DMS 273 treated with DMSO at 0.1 percent for 48 hours (cell line): ENCODE measurements around the gene SOX1.
A peak's percentile ranks its signal among the peaks of the same experiment; 100 is the strongest.

ENCODE experiments used
- DNase-seq: peaks from one replicate; lab custom pipeline; 2025; lab: John Stamatoyannopoulos, UW

SOX1 gene

DNA sequence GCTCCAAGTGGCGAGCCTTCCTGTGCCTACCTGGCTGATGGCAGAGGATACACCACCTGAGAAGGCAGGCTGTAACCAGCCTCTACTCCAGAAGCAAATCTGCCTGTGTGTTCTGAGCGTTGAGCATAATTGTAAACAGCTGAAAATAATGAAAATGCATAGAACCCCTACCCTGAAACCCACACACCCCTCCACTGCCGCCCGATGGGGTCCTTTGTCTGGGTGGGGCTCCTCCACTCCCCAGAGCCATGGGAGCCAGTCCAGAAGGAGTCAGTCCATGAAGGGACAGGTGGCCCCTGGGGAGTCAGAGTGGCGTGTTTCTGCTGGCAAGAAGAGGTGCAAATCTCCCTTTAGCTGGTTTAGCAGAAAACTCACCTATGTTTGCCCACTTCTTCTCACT, 8.0 kb upstream of the SOX1 start:
- DNase-seq: no peak

DNA sequence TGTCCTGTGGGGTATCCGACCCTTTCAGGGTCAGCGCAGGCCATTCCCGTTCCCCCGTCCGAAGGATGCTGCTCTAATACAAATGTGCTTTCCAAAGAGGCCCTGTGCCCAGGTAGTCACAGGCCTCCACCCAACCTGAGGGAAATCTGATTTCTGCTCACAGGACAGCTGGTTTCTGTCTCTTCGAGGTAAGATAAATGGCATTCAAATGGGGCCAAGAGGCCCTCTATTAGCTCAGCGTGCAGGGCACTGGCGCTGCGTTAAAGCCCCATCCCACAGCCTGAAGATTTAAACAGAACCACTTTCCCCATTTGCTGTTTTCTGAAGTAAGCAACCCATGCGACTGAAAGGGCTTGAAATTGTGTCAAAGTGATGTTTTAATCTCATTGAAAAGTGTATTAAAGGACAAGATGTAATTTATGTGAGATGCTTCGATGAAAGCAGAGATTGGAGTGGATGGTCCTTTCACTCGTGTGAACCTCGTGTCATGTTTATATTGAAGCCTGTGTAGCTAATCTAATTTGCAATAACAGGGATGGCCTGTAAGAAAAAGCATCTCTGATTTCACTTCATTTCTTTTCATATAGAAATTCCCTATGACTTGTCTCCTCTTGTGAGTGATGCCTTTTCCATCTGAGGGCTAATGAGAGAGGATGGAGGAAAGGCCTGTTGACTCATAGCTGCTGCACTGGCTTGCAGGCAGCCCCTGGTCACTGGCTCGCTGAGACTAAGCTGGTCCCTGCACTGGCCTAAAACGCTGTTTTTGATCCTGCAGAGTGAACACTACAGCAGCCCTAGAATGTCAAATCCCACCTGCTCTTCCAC, 7.3 kb upstream of the SOX1 start:
- no peak for DNase-seq

DNA sequence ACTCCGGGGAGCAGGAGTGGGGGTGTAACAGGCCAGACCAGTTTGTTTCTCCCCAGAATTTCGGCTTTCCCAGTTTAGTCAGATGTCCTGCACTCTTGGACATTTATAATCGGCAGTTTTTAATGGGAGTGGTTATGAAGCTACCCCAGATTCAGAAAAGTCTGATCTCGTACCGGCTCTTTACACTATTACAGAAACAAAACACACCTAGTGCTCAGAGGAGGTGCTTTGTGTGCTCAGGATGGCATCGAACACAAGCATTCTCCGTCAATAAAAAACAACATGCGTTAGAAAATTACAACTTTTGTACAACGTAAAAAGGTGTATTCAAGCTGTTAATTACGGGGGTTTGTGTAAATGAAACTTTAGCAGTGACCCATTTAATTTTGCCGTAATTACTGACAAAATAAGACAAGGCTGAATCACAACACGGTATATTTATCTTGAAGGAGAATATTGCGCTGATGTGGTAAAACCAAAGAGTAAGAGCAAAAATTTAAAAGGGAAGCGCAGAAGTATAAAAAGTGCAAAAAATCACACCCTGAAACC, 6.6 kb upstream of the SOX1 start:
- DNase-seq: no peak

DNA sequence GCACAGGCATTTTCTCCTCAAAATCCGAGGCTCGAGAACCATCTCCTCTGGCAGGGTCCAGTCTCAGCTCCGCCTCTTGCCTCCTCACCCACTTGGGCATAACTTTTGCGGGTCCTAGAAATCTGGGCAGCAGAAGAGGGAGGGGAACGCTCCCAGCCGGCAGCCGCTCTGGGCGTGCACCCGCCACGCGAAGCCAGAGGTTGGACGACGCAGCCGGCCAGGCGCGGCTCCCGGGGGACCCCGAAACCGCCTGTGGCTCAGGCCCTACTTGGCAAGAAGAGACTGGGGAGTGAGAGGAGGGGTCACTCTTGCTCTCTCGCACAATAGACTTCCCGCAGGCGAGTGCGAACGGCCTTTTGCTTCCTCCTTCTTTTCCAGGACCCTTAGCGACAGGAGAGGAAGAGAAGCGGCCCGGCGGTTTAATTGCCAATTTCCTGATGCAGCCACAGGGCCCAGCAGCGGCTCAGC, 6.0 kb upstream of the SOX1 start:
- DNase-seq: no peak

DNA sequence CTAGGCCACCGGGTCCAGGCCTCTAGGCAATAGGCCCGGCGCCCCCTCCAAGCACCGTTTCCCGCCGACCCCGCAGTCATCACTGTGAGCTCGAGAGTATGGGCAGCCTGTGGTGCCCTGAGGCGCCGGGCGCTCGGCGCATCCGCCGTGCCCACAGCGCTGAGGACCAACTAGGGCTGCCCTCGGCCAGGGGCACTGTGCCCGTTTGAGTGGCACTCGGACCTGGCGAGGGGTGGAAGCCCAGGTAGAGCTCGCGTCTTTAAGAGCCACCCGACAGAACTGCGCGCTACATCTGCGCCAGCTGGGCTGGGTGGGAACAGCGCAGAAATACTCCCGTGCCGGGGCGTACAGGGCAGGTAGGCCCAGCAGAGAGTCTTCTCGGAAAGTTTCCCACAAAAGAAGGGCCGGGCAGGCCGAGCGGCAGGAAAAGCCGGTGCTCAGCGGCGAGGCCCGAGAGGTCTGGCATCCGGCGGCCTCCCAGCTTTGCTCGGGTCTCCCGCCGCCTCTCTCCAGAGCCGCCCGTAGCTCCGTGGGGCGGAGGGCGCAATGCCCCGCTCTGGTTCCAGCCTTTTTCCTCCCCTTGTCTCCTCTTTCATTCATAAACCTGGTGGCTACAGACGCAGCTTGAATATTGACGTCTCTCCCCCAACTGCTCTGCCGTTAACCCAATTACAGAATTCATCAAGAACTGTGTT, 5.4 kb upstream of the SOX1 start:
- no peak for DNase-seq

DNA sequence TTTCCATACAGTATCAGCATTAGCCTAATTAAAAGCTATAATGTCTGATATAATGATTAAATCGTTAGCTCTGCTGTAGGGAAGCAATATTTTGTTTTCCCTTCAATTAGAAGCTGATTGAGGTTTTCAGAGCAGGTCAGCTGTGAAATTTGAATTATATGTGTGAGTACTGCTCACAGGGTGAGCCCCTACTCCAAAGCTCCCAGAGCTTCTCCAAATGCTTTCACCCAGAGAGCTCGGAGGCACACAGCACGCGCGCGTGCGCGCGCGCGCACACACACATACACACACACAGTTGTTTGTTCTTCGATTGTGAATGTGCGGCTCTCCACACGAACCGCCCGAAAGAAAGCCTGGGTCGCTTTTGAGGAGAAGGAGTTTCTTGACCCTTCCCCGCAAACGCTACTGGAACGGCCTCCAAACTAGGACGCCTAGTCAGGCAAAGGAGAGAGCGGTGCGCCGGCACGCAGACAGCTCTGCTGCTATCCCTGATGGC, 4.8 kb upstream of the SOX1 start:
- DNase-seq: no peak

DNA sequence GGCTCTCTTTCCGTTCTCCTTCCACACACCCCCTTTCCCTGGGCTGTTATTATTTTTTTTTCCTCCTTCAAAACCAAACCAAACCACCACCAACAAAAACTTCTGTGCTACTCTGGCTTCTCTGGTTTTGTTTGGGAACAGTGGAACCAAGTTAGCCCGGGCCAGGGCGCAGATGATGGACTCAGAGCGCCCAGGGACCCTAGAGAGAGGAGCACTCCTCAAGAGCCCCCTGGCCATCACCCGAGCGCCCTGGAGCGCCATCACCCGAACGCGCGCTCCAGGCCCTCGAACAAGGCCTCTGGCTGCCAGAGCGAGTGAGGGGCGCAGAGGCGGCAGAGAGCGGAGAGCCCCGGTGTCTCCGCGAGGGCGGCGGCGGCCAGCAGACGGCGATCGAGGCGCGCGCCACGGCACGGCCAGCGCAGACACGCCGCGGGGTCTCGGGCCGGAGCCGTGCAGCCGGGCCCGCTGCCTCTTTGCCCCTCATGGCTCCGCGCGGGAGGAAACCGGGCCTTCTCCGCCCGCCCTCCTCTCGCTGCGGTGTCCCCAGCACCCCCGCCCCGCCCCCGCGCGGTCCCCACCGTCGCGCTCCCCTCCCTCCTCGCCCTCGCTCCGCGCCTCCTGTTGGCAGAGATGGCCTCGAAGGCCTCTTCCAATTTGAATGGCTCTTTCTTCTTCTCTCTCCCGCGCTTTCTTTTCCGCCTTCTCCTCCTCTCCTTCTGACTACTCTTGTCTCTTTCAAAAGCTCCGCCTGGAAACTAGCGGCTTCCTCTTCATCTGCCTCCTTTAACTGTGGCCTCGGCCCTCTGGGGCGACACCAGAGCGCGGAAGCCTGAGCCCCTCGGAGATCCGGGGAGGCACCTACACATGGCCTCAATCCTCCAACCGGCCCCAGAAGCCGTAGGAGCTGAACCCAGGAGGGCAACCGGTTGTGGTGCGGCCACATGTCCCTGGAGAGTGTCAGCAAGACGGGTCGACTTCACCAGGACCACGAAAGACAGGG, 4.1 kb upstream of the SOX1 start:
- DNase-seq: no peak

DNA sequence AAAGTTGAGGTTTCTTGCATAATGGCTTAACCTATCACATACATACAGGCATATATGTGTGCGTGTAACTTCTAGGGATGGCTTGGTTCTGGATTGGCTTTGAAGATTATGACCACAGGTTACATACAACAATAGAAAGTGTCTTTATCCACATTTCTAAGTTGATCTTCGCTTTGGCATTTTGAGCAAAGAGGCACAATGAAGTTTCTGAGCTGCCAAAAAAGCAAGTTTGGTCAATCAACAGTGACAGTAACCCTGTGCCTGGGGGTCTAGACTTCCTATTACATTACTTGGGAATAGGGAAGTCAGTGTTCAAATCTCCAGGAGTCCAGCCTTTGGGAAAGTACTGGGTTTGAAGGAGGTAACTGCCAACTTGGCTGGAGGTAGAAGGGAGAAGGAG, 3.1 kb upstream of the SOX1 start:
- no peak for DNase-seq

DNA sequence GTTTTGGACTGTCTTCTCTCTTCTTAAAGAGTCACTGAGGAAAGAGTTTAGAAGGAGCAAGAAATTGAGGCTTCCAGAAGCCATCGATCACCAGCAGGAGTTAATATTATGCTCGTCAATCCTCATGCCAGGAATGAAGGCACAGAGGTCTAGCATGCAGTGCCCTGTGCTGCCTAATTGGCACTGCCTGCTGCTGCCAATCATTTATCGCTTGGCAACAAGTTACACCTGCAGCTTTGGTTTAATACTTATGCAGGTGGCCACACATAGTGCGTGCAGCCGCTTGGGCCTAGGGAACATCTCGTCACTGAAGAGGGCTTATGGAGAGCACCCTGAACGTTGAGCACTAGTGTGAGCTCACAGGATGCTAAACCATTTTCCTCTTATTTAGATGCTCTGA, 2.7 kb upstream of the SOX1 start:
- no peak for DNase-seq

DNA sequence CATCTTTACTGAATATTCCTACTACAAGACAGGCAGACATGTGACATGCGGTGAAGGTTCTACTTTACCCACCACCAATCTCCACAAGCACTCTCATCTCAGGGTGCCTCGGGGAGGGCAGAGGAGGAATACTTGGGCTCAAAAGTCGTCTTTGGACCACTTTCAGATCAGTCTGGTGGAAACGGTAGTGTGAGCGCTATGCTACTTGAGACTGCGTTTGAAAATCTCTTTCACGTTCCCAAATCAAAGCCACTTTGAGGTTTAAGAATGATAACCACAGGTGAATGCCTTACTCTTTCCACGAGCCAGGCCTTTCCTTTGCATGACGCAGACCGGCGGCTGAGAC, 1.5 kb upstream of the SOX1 start:
- no peak for DNase-seq

DNA sequence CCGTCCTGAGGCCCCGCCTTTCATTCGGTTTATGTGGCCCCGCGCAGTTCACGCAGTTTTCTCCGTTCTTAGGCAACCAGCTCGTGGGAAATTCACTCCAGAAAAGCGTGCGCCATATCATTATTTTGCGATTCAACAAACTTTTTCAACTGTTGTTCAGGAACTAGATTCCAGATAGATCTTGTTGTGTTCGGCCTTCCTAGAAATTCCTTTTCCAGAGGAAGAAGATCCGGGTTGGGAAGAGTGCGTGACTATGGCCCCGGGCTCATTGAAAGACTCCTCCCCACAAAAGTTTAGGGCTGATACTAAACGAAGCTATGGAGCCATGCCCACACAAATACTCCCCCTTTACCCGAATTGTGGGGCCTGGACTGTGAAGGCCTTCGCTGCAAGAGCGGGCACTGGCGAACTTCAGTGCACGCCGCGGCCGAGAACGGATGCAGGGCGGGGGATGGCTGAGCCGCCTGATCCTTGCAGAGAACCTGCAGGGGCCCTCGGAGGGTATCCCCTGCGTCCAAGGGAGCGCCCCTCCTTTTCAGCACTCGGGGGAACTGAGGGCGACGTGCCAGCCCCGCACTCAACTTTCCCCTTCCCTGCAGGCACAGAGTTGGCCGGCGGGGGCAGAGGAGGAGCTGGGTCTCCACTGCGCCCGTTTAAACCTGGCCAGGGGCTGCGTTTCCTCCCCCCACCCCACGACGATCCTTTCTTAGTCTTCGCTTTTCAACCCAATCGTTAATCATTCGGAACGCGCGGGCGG, 904 bp upstream of the SOX1 start:
- no peak for DNase-seq

DNA sequence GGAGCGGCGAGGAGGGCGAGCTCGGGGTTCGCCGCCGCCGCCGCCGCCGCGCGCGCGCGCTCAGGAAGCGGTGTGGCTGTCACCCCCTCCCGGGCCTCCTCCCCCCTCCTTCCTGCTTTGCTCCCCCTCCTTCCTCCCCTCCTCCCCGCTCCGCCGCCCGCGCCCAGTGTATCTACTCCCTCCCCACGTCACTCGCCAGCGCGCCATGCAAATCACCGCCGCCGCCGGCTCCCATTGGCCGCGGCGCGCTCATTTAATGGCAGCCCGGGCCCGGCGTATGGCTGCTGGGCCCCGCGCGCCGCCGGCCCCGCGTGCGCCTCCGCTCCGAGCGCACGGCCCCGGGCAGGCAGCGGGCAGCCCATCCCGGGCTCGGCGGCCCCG, 335 bp upstream of the SOX1 start:
- peak; percentile 1 for DNase-seq

DNA sequence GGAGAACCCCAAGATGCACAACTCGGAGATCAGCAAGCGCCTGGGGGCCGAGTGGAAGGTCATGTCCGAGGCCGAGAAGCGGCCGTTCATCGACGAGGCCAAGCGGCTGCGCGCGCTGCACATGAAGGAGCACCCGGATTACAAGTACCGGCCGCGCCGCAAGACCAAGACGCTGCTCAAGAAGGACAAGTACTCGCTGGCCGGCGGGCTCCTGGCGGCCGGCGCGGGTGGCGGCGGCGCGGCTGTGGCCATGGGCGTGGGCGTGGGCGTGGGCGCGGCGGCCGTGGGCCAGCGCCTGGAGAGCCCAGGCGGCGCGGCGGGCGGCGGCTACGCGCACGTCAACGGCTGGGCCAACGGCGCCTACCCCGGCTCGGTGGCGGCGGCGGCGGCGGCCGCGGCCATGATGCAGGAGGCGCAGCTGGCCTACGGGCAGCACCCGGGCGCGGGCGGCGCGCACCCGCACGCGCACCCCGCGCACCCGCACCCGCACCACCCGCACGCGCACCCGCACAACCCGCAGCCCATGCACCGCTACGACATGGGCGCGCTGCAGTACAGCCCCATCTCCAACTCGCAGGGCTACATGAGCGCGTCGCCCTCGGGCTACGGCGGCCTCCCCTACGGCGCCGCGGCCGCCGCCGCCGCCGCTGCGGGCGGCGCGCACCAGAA, 1.1 kb downstream of the SOX1 start:
- DNase-seq: no peak

DNA sequence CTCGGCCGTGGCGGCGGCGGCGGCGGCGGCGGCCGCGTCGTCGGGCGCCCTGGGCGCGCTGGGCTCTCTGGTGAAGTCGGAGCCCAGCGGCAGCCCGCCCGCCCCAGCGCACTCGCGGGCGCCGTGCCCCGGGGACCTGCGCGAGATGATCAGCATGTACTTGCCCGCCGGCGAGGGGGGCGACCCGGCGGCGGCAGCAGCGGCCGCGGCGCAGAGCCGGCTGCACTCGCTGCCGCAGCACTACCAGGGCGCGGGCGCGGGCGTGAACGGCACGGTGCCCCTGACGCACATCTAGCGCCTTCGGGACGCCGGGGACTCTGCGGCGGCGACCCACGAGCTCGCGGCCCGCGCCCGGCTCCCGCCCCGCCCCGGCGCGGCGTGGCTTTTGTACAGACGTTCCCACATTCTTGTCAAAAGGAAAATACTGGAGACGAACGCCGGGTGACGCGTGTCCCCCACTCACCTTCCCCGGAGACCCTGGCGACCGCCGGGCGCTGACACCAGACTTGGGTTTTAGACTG, 1.7 kb downstream of the SOX1 start:
- no peak for DNase-seq

DNA sequence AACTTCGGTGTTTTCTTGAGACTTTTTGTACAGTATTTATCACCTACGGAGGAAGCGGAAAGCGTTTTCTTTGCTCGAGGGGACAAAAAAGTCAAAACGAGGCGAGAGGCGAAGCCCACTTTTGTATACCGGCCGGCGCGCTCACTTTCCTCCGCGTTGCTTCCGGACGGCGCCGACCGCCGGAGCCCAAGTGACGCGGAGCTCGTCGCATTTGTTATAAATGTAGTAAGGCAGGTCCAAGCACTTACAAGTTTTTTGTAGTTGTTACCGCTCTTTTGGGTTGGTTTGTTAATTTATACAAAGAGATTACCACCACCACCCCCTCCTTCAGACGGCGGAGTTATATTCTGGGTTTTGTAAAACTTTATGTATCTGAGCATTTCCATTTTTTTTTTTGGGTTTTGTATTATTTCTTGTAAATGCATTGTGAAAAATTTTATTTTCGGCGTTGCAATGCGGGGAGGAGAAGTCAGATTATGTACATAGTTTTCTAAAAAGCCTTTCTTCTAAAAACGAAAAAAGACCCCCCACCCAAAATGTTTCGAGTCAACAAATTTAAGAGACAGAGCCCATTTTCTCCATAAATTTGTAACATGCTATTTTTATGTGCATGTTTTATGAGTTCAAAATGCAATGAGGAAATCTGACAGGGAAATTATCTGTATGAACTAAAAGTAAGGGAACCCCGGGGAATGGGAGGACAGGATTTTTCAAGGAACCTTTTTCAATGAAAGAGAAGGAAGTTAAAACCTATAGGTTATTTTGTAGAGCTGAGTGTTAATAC, 2.3 kb downstream of the SOX1 start:
- DNase-seq: no peak

DNA sequence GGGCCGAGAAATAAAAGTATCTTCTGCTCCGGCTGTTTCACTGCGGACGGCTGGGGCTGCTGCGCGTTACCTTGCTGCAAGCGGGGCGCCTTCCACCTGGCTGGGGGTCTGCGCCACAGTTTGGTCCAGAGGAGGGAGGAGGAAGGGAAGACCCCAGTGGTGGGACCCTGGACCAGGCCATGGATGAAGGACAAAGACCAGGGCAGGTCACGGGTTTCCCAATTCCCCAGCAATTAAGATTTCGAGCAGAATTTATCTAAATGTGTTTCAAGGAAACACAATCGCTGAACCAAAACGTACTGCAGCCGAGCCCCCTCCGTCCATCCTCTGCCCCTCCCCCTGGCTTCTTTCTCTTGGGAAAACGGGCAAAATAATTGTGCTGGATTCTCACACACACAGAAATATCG, 2.9 kb downstream of the SOX1 start:
- no peak for DNase-seq

DNA sequence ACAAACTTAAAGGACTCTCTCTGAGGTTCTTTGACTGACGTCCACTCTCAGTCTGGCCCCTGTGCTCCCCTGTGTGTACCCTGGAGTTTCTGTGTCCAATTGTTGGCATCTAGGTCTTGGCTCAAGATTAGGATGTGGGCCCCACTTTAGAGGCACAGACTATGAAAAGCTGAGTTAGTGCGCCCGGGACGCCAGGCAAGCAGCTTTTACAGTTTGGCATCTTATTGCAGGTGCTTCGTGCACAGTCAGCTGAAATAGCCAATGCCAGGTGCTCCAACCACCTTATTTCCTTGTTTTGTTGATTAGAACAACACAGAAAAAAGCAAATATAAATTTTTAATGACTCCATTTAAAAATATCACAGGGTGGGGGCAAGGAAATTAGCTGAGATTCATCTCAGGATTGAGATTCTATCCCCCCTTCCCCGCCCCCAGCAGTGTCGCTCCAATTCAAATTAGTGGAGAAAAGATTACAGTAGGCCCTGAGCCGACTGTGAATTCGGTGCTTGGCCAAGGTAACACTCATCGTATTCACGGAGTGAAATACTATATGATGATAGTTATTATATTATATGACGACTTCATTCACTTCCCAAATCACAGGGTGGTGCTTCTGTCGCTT, 4.3 kb downstream of the SOX1 start:
- DNase-seq: no peak

DNA sequence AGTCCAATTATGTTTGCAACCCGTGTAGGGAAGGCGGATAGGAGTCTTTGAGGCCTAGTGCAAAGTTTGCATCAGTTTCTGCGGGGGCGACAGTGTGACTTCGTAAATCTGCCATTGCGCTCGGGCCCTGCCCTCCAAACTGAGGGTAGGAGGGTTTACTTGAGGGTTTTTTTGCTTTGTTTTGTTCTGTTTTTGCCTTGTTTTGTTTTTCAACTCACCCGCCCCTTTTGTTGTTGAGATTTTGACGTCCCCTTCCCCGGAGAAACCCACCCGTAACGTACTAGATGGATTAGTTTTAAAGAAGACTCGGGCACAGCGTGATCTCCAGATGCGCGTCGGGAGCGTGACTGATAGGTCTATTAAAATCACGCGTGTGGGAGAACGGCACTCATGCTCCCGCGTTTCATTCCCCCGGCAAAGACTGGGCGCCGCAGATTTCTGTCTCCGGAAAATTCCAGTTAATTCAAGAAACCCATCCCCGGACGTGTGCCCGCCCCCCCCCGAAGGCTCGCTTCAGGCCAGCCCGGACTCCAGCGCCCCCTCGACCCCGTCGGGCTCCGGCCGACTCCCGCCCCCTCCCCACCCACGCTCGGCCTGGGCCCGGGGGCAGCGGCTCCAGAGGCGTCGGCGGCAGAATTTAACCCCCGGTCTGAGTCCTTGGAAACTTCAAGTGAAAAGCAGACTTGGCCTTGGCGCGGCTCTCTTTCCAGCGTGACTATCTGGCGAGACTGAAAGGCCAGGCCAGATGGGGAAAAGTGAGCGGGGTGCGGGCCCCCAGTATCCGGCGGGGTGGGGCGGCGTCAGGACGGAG, 5.0 kb downstream of the SOX1 start:
- DNase-seq: no peak
